HFFc6 (cell line): ENCODE measurements around the gene IDH3B. TPM values are rescaled to one million over a fixed set of nuclear protein-coding genes. Genes with fewer than 3 reads are reported as not detected.
"Not testable (repeated sequence)": the region's sequence is repeated elsewhere in the genome, so short reads cannot be mapped to it uniquely, and the experiment has no call there.

ENCODE experiments used
- DNase-seq: peaks from one replicate; pipeline ENCODE4 v3.0.0-alpha.2; 2018
- H3K27ac Mint-ChIP-seq: 2 replicates; pipeline ENCODE4 v1.8.0; 2020; ENCODE audit warnings: mild to moderate bottlenecking, mixed read lengths
- H3K27me3 Mint-ChIP-seq: 2 replicates; pipeline ENCODE4 v1.8.0; 2021; ENCODE audit warnings: mild to moderate bottlenecking, moderate library complexity, mixed read lengths; ENCODE audit not compliant: insufficient read depth
- H3K36me3 Mint-ChIP-seq: 2 replicates; pipeline ENCODE4 v1.8.0; 2021; ENCODE audit warnings: low read depth, mixed read lengths
- H3K4me1 Mint-ChIP-seq: 2 replicates; pipeline ENCODE4 v1.8.0; 2020; ENCODE audit warnings: low read depth, mixed read lengths
- H3K4me3 Mint-ChIP-seq: 2 replicates; pipeline ENCODE4 v1.8.0; 2020; ENCODE audit warnings: mild to moderate bottlenecking, moderate library complexity, mixed read lengths
- H3K9me3 Mint-ChIP-seq: 2 replicates; pipeline ENCODE4 v1.8.0; 2020; ENCODE audit warnings: mild to moderate bottlenecking, mixed read lengths
- total RNA-seq, 6 experiments: library from RNA; stranded (reverse); fragmentation: NEBNext Ultra II Directional; extraction: Animal tissue kit (Norgen Biotek cat#: 25700); gene quantifications; 2 replicates in 1 of 6; 3 replicates in 5 of 6; pipeline ENCODE4 v1.2.3, GENCODE V29; 2021
- TF ChIP-seq, protein P1 (sequence below): fragments of 200-600 bp; sonication (generic); IDR thresholded peaks from 2 replicates; pipeline ENCODE4 v1.5.0; 2021; ENCODE audit warnings: antibody characterized with exemption, mild to moderate bottlenecking

Gene IDH3B
- total RNA-seq, 6 experiments from 2014 or later, result 63.1 to 87.8 (median 79.8) TPM

GRCh38 chr20:2696646-2697045 is 32.6 kb upstream of the IDH3B start:
- Mint-ChIP-seq H3K4me1 (peaks cover 7% of the 10 kb centered on the region), H3K36me3 (peaks cover 5% of the 10 kb centered on the region), H3K4me3 (no peak overlapping the region), H3K9me3 (no peaks in the 10 kb centered on the region), H3K27ac (no peak overlapping the region), H3K27me3 (peaks cover 55% of the 10 kb centered on the region)
- TF ChIP-seq, protein P1, sequence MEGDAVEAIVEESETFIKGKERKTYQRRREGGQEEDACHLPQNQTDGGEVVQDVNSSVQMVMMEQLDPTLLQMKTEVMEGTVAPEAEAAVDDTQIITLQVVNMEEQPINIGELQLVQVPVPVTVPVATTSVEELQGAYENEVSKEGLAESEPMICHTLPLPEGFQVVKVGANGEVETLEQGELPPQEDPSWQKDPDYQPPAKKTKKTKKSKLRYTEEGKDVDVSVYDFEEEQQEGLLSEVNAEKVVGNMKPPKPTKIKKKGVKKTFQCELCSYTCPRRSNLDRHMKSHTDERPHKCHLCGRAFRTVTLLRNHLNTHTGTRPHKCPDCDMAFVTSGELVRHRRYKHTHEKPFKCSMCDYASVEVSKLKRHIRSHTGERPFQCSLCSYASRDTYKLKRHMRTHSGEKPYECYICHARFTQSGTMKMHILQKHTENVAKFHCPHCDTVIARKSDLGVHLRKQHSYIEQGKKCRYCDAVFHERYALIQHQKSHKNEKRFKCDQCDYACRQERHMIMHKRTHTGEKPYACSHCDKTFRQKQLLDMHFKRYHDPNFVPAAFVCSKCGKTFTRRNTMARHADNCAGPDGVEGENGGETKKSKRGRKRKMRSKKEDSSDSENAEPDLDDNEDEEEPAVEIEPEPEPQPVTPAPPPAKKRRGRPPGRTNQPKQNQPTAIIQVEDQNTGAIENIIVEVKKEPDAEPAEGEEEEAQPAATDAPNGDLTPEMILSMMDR, result no peak
- no peak for DNase-seq

DNA sequence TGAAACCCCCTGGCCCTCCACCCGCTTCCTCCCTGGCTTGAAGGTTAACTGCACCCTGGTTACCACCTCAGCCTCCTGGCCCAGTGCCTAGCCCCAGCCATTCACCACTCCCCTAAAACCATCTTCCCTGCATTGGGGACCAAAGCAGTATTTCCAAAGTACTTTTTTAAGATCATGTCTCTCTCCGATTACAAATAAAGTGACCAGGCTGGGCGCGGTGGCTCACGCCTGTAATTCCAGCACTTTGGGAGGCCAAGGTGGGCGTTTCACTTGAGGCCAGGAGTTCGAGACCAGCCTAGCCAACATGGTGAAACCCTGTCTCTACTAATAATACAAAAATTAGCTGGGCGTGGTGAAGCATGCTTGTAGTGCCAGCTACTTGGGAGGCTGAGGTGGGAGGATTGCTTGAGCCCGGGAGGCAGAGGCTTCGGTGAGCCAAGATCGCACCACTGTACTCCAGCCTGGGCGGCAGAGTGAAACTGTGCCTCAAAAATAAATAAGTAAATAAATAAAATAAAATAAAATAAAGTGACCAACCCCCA is 32.0 kb upstream of the IDH3B start:
- DNase-seq, H3K27ac Mint-ChIP-seq, H3K4me1 Mint-ChIP-seq, H3K4me3 Mint-ChIP-seq, H3K36me3 Mint-ChIP-seq, H3K9me3 Mint-ChIP-seq: not testable (repeated sequence)
- H3K27me3 Mint-ChIP-seq, result peaks cover 55% of the 10 kb centered on the region

GRCh38 chr20:2695206-2695983 is 31.4 kb upstream of the IDH3B start:
- peaks cover 8% of the 10 kb centered on the region for H3K4me1 Mint-ChIP-seq
- DNase-seq, result no peak
- H3K36me3 Mint-ChIP-seq, result peaks cover 5% of the 10 kb centered on the region
- H3K9me3 Mint-ChIP-seq, result no peaks in the 10 kb centered on the region
- H3K27ac Mint-ChIP-seq, result no peak overlapping the region
- TF ChIP-seq, protein P1, result no peak
- H3K4me3 Mint-ChIP-seq, result no peak overlapping the region
- peaks cover 49% of the 10 kb centered on the region for H3K27me3 Mint-ChIP-seq

GRCh38 chr20:2694519-2694918 is 30.5 kb upstream of the IDH3B start:
- TF ChIP-seq, protein P1, result no peak
- Mint-ChIP-seq H3K36me3 (peaks cover 5% of the 10 kb centered on the region), H3K9me3 (no peaks in the 10 kb centered on the region), H3K27ac (no peak overlapping the region), H3K4me3 (no peak overlapping the region), H3K4me1 (peaks cover 8% of the 10 kb centered on the region), H3K27me3 (peaks cover 45% of the 10 kb centered on the region)
- no peak for DNase-seq

DNA sequence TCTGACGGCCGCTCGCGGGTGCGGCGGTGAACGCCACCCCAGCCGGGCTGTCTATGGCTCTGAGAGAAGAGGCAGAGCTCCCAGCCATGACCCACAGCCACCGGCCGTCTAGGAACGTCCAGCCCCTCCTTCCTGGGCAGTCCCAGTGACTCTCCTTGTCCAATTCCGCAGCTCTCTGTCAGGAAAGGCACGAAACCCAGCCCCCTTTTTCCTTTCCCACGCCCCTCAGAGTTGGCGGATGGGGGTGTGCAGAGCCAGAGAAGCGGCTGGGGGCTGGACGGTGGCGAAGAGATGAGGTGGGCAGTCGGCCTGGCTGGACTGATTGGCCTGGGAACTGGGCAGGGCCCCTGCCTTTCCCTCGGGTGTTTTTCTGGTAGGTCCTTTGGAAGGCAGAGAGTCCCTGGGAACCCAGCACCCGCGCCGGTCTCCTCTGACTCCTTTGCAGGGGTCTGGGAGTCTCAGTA is 30.0 kb upstream of the IDH3B start:
- no peak for DNase-seq
- Mint-ChIP-seq H3K27me3 (peaks cover 43% of the 10 kb centered on the region), H3K9me3 (no peaks in the 10 kb centered on the region), H3K4me1 (peaks cover 8% of the 10 kb centered on the region), H3K27ac (no peak overlapping the region), H3K36me3 (peaks cover 5% of the 10 kb centered on the region), H3K4me3 (no peak overlapping the region)
- TF ChIP-seq, protein P1, result no peak

DNA sequence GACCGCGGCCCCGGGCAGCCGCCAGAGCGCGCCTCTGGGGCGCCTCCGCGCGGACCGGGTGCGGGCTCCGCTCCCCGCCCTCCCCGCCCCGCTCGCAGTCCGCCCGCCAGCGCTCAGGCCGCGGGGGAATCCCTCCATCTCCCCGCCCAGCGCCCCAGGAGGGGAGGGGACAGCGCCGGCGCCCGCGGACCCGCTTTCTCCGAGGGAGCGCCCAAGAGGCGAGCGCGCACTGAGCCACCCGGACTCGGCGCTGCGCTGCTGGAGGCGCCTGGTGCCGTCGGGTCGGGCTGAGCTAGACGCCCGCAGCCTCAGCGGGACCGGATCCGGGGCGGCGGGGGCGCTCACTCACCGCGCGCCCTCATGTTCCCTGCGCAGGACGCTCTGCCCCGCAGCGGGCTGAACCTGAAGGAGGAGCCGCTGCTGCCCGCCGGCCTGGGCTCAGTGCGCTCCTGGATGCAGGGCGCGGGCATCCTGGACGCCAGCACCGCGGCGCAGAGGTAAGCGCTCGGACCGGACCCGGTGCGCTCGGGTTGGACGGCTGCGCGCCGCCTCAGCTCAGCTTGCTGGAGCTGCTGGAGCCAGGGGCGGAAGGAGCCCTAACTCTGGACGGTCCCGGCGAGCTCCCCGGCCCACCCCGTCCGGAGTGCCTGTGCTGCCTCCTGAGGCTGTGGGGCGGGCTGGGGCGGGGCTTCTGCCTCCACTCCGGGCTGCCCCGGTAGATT is 29.4 kb upstream of the IDH3B start:
- no peaks in the 10 kb centered on the region for H3K9me3 Mint-ChIP-seq
- peaks cover 42% of the 10 kb centered on the region for H3K27me3 Mint-ChIP-seq
- peaks cover 8% of the 10 kb centered on the region for H3K4me1 Mint-ChIP-seq
- no peak for DNase-seq
- H3K27ac Mint-ChIP-seq, result no peak overlapping the region
- TF ChIP-seq, protein P1, result no peak
- peaks cover 5% of the 10 kb centered on the region for H3K36me3 Mint-ChIP-seq
- no peak overlapping the region for H3K4me3 Mint-ChIP-seq
